Measurements from ENCODE around the gene NAP1L1.
A peak's percentile ranks its signal among the peaks of the same experiment; 100 is the strongest.
"Not testable (repeated sequence)": the region's sequence is repeated elsewhere in the genome, so short reads cannot be mapped to it uniquely, and the experiment has no call there.

NAP1L1 gene

DNA sequence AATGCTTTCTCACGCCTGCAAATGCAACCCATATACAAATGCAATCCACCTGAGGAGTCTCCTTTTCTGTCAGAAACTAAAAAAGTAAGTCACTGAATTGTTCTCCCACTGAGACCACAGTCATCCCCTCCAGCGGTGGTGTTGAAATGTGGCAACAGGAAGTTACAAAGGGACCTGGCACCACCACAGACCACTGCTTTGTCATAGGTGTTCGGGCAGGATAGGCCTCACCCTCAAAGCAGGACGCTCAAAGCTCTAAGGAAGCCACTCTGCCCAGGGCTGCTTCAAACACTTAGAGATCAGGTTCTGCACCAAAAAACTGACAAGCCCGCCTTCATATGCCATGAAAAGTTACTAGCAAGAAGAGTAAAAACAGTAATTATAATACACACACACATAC is 64.2 kb downstream of the NAP1L1 start:
- DNase-seq (ENCODE audit: low spot score), result peak; percentile 94

DNA sequence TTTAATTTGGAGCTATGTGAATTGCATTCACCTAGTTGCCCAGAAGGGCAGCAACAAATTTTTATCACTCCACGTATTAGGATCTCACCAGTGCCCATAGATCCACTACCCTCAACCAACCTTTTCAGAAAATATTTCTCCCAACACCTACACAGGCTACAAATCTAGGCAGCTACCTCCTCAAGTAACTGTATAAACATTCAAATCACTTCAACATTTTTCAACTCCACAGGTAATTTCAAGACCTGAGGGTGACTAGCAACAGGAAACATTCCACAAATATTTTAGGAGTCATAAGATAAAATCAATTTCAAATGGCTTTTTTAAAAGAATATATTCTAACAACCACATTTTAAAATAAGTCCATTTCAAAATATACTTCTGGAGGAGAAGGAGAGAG is 65.8 kb downstream of the NAP1L1 start:
- DNase-seq (ENCODE audit: low spot score), result no peak

DNA sequence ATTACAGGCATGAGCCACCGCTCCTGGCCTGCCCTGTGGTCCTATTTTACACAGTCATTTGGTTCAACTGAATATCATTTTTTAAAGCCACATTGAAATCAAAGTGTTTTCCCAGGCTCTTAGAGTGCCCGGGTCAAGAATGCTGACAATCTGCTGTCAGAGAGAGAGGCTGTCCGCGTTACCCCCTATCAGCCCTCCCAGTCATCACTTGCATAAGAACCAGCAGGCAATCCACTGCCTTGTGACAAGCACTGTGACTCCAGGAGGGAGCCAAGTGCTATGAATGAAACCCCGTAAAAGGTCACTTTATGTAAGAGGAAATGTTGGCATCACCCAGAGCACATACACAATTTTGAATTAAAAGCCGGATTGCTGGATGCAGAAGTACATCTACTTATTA is 66.4 kb downstream of the NAP1L1 start:
- peak; percentile 40 for DNase-seq (ENCODE audit: low spot score)

DNA sequence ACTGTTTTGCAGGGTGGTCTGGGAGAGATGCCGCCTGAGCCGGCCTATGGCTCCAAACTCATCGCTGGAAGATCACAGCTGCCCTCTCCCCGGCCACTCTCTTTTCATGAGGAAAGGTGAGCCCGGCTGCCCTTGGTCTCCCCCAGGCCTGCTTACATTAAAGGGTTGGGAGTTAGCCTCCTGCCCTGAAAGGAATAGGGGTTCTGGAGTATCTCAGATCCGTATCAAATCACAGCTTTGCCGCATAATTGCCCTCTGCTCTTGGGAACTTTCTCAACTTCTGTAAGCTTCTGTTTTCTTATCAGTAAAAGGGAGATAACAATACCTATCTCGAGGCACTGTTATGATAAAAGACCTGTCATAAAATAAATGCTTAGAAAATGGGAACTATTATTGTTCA is 70.5 kb downstream of the NAP1L1 start:
- no peak for DNase-seq (ENCODE audit: low spot score)

DNA sequence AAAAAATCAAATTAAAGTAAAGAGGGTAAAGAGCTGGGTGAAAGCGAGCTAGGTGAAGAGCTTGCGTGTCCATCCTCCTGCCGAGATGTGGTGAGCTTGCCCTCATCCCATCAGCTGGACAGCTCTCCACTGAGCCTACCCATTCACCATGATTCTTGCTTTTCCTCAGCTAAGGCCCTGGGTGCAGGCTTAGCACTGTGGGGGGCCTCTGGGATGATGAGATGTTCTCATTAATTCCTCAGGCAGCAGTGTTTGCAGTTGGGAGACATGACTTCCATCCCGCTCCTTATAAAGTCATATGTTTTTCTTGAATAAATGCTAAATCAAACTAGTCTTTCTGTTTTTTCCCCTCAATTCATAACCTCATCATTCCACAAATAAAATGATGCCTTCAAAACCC is 70.9 kb downstream of the NAP1L1 start:
- DNase-seq (ENCODE audit: low spot score), result no peak

DNA sequence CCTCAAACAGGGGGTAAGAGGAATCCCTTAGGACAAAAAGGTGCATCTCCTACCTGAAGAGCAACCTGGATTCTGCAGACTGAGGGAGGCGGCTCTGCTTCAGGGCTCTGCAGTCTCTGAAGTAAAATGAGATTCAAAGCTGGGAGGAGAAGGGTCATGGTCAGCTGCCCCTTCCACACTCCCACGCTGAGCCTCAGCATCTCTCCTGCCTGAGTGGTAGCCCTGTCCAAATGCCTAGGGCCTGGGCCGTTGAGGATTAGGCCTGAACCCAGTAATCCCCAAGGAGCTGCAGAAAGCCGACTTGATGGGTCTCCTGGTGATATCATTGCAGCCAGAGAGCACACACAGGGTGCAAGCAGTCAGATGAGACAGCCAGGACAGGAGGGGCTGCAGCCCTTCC is 71.8 kb downstream of the NAP1L1 start:
- DNase-seq (ENCODE audit: low spot score), result no peak

DNA sequence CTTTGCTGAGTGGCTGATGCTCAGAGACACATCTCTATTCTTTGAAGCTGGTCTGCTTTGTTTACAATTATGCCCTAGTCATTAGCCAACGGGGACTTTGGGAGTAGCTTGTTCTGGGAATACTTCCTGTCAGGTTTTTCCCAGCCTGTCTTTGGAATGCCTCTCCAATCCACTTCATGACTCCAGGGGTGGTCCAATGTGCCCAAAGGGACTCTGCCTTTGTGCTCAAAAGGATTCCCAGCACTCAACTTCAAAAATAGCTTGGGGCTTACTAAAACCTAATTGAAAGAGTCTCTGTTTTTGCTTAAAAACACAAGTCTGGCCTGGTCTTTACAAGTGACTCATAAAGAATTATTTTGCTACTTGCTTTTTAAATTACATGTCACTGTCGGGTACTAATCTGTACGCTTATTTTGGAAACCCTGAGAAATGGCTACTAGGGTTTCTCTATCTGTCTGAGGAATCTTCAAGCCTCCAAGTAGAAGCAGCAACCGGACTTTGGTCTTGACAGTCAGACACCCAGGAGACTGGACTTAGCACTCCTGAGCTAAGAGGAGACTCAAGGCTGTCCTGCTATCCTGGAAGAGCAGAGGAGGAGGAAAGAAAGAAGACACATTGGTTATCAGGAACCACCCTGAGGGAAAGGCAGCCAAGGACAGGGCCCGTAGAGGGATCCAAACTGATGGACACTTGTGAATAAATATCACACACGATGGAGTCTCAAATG is 73.6 kb downstream of the NAP1L1 start:
- DNase-seq (ENCODE audit: low spot score), result no peak

DNA sequence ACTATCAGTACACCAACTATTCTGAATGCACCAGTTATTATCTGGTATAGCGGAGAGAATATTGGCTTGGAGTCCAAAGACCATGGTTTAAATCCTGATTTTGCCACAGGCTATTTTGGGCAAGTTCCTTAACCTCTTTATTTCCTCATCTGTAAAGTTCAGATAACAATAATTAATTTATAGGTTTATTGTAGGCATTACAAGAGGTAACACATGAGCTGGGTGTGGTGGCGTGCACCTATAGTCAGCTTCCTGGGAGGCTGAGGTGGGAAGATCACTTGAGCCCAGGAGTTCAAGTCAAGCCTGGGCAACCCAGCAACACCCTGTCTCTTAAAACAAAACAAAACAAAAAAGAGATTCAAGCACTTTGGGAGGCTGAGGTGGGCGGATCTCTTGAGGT is 76.1 kb downstream of the NAP1L1 start:
- no peak for DNase-seq (ENCODE audit: low spot score)

DNA sequence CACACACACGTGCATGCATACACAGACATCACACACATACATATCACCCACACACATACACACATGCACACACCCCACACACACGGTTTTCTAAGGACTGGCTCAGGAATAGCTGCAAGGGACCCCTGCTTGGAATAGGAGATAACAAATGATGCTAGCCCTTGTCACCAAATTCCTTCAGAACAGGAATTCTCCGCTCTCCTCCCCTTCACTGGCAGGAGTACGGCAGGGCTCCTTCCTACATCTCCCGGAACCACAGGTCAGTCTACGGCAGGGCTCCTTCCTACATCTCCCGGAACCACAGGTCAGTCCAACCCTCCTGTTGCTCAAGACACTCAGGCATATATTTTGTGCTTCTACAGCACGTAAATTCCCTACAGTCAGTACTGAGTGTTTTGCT is 76.8 kb downstream of the NAP1L1 start:
- no peak for DNase-seq (ENCODE audit: low spot score)

DNA sequence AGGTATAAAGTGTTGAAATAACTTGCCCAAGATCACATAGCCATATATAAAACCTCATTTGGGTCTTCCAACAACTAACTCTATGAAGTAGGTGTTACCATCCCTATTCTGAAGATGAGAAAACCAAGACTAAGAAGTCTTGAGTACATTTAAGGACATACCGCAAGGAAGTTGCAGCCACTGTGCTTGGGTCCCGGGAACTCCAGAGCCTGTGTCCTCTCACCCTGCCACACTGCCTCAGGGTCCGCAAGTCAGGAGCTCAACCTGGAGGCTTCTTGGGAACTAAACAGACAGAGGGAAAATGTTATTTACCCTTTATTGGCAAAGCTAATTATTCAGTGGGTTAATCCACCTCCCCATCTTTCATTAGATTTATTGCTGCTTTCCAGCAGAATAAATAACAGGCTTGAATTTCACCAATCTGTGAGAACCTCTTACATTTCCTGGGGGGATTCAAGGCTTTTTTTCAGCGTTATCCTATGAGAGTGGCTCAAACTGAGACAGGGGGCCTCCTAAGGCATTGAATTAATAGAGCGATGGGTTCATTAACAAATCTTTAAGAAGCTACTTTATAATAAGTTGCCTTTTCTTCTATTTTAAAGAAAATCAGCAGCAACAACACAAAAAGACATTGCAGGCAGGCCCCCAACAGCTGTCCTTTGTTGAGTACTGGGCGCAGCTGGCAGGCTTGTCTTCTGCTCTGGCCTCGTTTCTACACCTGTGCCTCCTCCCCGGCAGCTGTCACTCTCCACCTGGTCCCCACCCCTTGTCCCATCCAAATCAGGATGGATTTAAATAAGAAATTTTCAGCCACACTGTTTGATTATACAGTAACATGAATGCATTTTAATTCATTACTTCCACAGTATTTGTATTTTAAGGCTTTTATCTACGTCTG is 78.2 kb downstream of the NAP1L1 start:
- no peak for DNase-seq (ENCODE audit: low spot score)

DNA sequence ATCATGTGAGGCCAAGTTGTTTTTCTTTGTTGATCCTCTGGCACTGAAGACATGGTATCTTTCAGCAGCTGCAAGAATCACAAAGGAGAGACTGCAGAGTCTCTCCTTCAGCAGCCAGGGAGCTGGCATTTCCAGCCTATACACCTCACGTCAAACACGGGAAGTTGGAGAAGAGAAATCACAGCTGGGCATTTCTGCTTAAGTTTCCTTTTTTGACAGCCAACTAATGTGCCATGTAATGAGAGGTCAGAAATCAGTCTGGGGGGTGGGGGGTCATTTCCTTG is 81.2 kb downstream of the NAP1L1 start:
- no peak for DNase-seq (ENCODE audit: low spot score)

DNA sequence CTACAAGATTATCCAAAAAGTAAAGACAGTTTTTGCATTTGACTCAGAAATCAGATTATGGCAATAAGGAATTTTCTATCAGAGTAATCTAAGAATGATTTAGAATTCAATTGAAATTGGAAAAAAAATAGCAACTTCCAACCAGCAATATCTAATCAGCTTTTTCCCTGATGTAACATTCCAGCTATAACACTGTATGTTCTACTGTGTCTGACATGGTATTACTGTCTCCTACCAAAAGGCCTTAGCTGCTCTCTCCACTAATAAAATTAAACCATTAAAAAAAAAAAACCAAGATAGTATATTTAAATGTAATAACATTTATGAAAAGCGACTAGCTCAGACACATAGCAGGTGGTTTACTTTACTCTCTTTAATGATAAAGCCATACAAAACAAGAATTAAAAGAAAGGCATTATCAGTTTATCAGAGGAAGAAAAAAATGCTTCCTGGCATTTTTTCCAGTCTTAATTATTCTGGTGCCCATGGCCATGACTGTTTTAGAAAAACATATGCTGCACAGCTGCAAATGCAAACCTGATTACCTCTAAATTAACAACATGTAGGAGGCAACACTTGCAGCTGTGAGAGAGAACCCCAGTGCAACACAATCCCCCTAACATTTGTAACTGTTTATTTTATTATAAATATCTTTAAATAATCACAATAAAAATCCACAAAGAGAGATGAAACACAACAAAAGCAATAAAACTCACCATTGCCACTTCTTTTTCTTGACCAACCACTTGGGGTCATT is 81.7 kb downstream of the NAP1L1 start:
- no peak for DNase-seq (ENCODE audit: low spot score)

DNA sequence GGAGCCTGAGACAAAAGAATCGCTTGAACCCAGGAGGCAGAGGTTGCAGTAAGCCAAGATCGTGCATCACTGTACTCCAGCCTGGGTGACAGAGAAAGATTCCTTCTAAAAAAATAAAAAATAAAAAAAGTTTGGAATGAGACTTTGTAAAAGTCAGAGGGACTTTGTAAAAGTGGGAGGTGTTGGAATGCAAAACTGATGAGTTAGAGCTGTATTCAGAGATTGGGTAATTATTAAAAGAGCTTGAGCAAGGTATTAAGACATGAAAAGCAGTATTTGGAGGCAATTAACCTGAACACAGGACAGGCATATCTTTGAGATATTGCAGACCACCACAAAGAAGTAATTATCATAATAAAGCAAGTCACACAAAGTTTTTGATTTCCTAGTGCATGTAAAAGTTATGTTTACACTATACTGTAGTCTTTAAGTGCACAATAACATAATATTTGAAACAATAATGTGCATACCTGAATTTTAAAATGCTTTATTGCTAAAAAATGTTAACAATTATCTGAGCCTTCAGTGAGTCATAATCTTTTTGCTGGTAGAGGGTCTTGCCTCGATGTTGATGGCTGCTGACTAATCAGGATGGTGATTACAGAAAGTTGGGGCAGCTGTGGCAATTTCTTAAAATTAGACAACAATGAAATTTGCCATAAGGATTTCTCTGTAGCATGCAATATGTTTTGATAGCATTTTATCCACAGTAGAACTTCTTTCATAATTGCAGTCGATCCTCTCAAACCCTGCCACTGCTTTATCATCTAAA is 86.0 kb downstream of the NAP1L1 start:
- no peak for DNase-seq (ENCODE audit: low spot score)

DNA sequence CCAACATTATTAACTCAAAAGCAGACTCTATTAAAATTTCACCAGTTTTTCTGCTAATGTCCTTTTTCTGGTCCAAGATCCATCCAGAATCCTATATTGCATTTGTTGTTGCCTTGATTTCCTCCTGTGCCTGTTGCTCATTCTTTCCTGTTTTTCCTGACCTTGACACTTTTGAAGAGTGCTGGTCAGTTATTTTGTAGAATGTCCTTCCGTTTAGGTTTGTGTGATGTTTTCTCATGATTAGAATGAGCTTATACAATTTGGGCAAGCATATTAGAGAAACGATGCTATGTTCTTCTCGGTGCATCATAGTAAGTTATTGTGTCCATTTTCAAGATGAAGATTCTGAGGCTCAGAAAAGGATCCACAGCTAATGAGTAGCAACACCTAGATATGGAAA is 86.8 kb downstream of the NAP1L1 start:
- no peak for DNase-seq (ENCODE audit: low spot score)

DNA sequence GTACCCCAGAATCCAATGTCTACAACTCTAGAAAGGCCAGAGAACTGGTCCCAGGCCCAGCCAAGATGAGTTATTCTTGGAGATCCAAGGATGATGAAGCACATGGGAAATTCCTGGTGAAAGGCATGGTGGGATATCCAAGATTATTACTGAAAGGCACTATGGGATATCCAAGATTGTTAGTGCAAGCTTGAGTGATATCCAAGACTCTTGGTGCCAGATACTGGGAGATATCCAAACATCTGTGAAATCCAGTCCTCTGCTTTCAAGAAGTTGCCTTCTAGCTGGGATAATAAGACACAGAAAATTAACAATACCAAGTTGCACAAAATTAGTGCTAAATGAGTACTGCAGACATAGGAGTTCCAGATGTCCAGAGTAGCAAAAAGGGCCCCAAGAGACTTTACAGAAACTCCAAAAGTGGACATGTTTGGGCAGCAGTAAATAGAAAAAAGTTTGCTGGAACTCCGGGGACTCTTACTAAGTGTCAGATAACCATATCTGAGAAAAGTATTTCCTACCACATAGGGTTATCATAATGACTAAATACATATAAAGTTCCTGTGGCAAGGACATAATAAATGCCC is 87.5 kb downstream of the NAP1L1 start:
- DNase-seq (ENCODE audit: low spot score), result no peak

DNA sequence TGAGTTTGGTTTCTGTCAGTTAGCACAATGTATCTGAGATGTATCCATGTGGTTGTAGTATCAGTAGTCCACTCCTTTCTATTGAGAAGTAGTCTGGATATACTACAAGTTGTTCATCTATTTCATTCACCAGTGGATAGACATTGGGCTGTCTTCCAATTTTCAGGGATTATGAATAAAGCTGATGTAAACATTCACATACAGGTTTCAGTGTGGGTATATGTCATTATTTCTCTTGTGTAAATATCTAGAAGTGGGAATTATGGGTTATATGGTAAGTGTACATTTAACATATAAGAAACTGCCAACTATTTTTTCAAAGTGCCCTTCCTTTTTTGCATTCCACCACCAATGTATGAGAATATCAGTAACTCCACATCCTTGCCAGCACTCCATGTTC is 88.8 kb downstream of the NAP1L1 start:
- no peak for DNase-seq (ENCODE audit: low spot score)

DNA sequence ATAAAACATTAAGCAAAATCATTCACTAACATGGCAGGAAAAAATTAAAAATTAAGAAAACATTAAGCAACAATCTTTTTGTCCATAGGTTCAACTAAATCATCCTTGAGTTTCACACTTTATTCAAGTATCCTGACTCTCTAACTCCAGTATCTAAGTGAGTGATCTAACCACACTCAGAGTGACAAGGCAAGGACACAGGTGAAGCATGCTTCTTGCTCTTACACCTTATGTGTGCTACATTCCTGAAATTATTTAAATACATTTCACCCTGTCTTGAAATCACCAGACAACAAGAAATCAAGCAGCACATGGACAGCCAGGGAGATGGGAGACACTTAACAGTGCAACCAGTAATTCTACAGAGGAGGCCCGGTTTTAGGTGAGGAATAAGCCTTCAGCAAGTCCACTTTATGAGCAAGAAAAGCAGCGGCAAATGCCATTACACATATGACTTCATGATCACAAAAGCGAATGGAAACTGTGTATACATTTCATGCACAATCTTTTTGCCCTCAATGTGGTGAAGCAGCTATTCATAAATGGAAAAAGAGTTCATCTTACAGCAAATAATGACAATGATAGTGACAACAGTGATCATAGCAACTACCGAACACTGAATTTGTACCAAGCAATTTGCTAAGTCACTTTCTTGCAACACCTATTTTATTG is 90.3 kb downstream of the NAP1L1 start:
- DNase-seq (ENCODE audit: low spot score), result no peak

DNA sequence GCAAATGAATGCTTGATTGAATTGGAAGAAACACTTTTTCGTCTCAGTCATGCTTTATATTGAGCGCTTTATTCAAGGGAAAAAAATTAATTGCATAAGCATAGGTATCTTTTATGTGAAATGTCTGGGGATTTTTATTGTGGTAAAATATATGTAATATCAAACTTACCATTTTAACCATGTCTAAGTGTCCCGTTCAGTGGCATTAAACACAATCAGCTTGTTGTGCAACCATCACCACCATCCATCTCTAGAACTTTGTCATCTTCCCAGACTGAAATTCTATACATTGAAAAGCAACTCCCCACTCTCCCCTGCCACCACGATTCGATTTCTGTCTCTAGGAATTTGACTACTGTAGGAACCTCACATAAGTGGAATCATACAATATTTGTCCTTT is 92.7 kb downstream of the NAP1L1 start:
- no peak for DNase-seq (ENCODE audit: low spot score)

DNA sequence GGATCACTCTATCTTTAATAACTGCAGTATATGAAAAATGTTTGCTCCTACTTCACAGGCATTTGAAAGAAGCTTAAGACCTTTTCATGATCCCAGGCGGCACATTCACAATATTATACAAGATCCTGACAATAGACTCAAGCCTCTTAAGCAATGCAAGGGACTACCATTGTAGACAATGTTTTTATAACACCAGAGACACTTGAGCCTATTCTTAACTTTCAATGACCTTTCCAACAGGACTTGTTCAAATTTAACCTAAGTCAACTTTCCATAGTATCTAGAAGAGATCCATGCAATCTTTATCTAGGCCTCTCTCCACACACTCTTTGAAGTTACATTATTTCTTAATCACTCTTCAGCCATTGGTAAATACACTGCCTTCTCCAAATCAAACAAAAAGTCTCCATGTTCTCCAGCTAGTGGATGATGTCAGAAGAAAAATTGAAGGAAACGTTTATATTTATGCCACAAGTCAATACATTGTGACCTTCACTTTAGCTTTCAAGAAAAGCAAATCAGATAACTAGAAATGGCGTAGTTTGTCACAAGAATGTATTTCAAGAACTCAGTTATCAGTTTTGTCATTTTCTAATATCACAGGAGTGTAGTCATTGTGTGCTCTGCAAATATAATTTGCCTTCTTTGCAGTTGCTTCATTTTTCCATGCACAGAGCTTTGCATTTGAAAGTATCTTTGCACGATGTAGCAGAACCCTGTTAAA is 94.1 kb downstream of the NAP1L1 start:
- DNase-seq (ENCODE audit: low spot score), result no peak

DNA sequence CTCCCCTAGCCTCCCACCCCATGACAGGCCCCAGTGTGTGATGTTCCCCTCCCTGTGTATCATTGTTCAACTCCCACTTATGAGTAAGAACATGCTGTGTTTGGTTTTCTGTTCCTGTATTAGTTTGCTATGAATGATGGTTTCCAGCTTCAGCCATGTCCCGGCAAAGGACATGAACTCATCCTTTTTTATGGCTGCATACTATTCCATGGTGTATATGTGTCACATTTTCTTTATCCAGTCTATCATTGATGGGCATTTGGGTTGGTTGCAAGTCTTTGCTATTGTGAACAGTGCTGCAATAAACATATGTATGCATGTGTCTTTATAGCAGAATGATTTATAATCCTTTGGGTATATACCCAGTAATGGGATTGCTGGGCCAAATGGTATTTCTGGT is 96.8 kb downstream of the NAP1L1 start:
- not testable (repeated sequence) for DNase-seq (ENCODE audit: low spot score)

All from RKO (cell line).